Left lung (tissue), 10 donors: ENCODE data around the gene LRRC32. TPM values are rescaled to one million over a fixed set of nuclear protein-coding genes. Genes with fewer than 3 reads are reported as not detected.

Experiments used
- ATAC-seq: fragments of 200-7000 bp; cut with Tn5 transposase; one replicate; pipeline ENCODE4 v1.9.1; 2020; ENCODE audit warnings: moderate library complexity
- DNase-seq, 4 donors: peaks; one replicate each; pipeline ENCODE4 v3.0.0-alpha.2; 2013 to 2020
- H3K27ac ChIP-seq, 2 donors: fragments of 200-600 bp; sonication (generic) in 1 of 2; one replicate each; pipeline versions ENCODE4 v1.5.0 to v1.8.0; 2020 to 2021
- H3K27me3 ChIP-seq, 2 donors: fragments of 200-600 bp; sonication (generic) in 1 of 2; one replicate each; pipeline versions ENCODE4 v1.5.0 to v1.8.0; 2020 to 2021
- H3K36me3 ChIP-seq, 2 donors: fragments of 200-600 bp; sonication (generic) in 1 of 2; one replicate each; pipeline versions ENCODE4 v1.5.0 to v1.8.0; 2020 to 2021
- H3K4me1 ChIP-seq, 2 donors: fragments of 200-600 bp; one replicate each; pipeline ENCODE4 v1.8.0; 2021
- H3K4me3 ChIP-seq, 2 donors: fragments of 200-600 bp; sonication (generic) in 1 of 2; one replicate each; pipeline versions ENCODE4 v1.5.0 to v1.8.0; 2020 to 2021; ENCODE audit warnings: mild to moderate bottlenecking in 1 of 2
- H3K9me3 ChIP-seq, 2 donors: fragments of 200-600 bp; sonication (generic) in 1 of 2; one replicate each; pipeline versions ENCODE4 v1.5.0 to v1.8.0; 2020 to 2021
- intact Hi-C, 2 donors: fragments of 100-400 bp; cut with DNase I; formaldehyde crosslinking; loops; one replicate each; pipeline versions ENCODE4 v1.11.2 to v1.14.2; 2022
- polyA plus RNA-seq, 6 donors: library from polyadenylated mRNA; unstranded; fragments of 120-200 nt; gene quantifications; one replicate each; pipeline ENCODE4 v1.2.1, GENCODE V29; 2013; ENCODE audit not compliant: insufficient read length in 6 of 6
- total RNA-seq, 2 donors: library from RNA; stranded (reverse); fragmentation: NEBNext Ultra II Directional; extraction: Animal tissue kit (Norgen Biotek cat#: 25700); gene quantifications; one replicate each; pipeline ENCODE4 v1.2.1, GENCODE V29; 2021
- TF ChIP-seq, protein P1 (sequence below), 2 donors: fragments of 200-600 bp; sonication (generic) in 1 of 2; IDR thresholded peaks; one replicate each; pipeline versions ENCODE4 v1.5.0 to v1.8.0; 2021; ENCODE audit warnings: antibody characterized with exemption in 2 of 2
- donor health status: DM: no; HTN: yes; CAD: no.
- donor health status: DM: no; HTN: no; CAD: no.

LRRC32 gene
- total and polyA plus RNA-seq, 8 donors = 38.7 to 66.8 (median 45.0) TPM

DNA sequence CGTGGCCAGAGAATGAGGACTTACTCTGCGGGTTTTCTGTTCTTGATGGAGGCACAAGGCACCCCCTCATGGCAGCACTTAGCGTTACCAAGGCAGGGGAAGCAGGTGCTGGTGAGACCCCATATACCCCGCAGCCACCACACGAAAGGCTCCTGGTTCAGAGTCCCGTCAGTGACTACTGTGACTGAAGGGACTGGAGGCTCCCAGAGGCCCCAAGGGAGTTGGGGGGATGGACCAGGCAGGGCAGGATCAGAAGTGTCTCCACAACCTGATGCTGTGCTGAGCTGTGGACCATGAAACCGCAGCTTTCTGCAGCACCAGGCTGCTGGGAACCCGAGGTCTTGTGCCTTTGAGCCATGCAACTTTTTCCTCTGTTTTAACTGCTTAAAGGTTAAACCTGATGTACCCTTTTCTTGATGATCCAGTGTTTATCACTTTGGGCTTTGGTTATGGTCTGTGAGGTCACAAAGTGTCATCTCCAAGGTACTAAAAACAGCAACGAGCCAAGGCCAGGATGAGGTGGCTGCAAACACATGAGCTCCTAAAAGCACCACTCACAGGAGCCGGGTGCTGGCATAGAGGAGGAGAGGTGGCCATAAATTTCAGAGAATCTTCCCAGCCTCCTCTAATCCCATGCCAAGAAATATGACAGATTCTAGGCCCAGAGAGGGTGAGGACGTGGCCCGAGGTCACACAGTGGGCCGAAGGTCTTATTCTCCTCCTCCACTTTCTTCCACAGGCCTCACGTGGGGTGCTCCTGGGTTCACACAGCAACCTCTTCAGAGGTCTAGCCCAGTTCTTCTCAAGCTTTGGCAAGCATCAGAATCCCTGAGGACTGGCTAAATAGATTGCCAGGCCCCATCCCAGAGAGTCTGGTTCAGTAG lies 4.2 kb upstream of the LRRC32 start:
- H3K4me1 ChIP-seq = peaks cover 8 to 36% of the 10 kb centered on the region in 2 donors
- H3K9me3 ChIP-seq = no peaks in the 10 kb centered on the region
- H3K27ac ChIP-seq = no peak overlapping the region
- DNase-seq (peak in 1 of 4 donors; percentile 22), ATAC-seq (no peak)
- intact Hi-C loops = loop anchor here in 1 of 2 donors (10.0 kb wide), 1 partner anchor 80 kb away; no protein-coding TSS in a partner anchor
- TF ChIP-seq, protein P1, sequence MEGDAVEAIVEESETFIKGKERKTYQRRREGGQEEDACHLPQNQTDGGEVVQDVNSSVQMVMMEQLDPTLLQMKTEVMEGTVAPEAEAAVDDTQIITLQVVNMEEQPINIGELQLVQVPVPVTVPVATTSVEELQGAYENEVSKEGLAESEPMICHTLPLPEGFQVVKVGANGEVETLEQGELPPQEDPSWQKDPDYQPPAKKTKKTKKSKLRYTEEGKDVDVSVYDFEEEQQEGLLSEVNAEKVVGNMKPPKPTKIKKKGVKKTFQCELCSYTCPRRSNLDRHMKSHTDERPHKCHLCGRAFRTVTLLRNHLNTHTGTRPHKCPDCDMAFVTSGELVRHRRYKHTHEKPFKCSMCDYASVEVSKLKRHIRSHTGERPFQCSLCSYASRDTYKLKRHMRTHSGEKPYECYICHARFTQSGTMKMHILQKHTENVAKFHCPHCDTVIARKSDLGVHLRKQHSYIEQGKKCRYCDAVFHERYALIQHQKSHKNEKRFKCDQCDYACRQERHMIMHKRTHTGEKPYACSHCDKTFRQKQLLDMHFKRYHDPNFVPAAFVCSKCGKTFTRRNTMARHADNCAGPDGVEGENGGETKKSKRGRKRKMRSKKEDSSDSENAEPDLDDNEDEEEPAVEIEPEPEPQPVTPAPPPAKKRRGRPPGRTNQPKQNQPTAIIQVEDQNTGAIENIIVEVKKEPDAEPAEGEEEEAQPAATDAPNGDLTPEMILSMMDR (IDR thresholded peaks at IDR 0.05) = no peak
- H3K27me3 ChIP-seq = peaks cover 9 to 34% of the 10 kb centered on the region in 2 donors
- H3K36me3 ChIP-seq = no peaks in the 10 kb centered on the region
- H3K4me3 ChIP-seq = no peak overlapping the region

DNA sequence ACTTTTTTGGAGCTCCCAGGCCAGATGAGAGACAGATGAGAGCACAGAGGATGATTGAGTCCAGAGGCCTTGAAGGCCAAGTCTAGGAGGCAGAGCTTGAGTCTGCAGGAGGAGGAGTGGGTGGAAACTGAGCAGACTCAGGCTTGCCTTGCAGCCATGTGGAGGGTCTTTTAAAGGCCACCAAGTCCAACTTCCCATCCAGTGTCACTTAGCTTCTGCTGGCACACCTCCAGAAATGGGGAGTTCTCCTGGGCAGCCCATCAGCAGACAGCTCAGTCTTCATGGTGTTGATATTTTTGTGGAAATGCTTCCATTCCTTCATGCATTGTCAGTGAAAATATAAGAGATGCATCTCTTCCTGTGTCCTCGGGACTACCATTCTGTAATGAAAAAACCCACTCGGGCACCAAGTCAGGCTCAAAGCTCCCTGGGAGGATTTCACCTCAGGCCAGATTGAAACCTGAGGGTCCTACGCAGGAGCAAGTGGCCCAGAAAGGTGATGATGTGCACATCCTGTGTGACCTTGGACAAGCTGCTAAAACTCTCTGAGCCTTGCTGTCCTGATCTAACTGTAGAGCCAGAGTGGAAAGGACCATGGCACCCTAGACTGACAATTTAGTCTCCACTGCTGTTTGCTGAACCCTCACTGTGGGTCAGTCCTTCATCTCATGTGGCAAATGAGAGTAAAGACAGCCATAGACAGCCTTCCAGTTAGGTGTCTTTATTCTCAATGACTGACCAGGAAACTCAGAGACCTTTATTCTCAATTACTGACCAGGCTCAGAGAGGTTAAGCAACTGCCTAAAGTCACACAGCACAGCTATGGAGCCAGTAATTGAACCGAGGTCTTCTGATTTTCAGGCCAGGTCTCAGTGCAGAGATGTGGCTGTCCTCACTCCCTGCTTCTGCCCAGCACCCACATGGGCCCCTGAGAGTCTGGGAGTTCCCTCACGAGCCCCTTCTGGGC lies 2.9 kb upstream of the LRRC32 start:
- Histone ChIP-seq H3K9me3 (no peaks in the 10 kb centered on the region), H3K27me3 (peaks cover 10 to 46% of the 10 kb centered on the region in 2 donors), H3K4me1 (peaks cover 8 to 36% of the 10 kb centered on the region in 2 donors), H3K36me3 (no peaks in the 10 kb centered on the region), H3K27ac (no peak overlapping the region), H3K4me3 (no peak overlapping the region)
- TF ChIP-seq, protein P1 (IDR thresholded peaks at IDR 0.05) = no peak
- peak in 1 of 4 donors; percentile 4 for DNase-seq
- intact Hi-C loops = loop anchor here in 1 of 2 donors (10.0 kb wide), 1 partner anchor 79 kb away; no protein-coding TSS in a partner anchor
- no peak for ATAC-seq

DNA sequence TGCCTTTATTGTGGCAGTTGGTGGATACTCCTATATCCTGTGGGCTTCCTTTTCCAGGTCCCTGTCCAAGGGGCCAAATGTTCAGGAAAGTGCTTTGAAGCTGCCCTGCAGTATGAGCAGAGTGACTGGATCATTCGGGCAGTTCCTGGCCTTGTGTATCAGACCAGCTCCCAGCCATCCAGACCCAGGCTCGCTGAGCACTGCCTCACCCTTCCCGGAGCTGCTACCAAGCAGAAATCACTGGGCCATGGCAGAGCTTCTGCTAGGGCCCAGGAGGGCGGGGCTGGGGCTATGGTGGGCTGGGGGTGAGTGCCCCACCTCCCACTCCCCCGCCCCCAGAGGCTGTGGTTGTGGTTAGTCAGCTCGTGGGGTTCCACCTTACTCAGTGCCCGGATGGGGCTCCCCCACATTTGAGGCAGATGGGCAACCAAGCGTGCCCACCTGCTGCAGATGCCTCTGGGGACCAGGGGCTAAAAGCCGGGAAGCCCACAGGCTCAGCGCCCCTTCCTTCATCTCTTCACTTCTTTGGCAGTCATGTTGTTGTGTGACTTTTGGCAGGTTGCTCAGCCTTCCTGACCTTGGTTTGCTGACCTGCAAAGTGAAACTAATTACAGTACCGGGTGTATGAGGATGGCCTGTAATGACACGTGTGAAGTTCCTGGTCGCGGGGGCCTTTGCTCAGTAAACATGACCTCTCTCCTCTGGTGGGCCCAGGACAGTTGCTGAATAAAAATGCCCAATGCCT lies 2.1 kb upstream of the LRRC32 start:
- ATAC-seq (no peak), DNase-seq (peak in 1 of 4 donors; percentile 60)
- Histone ChIP-seq H3K4me3 (no peak overlapping the region), H3K4me1 (peaks cover 8 to 36% of the 10 kb centered on the region in 2 donors), H3K36me3 (no peaks in the 10 kb centered on the region), H3K9me3 (no peaks in the 10 kb centered on the region), H3K27me3 (peaks cover 10 to 47% of the 10 kb centered on the region in 2 donors), H3K27ac (peak overlapping the region in 1 of 2 donors; percentile 37)
- TF ChIP-seq, protein P1 (IDR thresholded peaks at IDR 0.05) = no peak
- intact Hi-C loops = loop anchor here in 1 of 2 donors (10.0 kb wide), 1 partner anchor 78 kb away; no protein-coding TSS in a partner anchor

DNA sequence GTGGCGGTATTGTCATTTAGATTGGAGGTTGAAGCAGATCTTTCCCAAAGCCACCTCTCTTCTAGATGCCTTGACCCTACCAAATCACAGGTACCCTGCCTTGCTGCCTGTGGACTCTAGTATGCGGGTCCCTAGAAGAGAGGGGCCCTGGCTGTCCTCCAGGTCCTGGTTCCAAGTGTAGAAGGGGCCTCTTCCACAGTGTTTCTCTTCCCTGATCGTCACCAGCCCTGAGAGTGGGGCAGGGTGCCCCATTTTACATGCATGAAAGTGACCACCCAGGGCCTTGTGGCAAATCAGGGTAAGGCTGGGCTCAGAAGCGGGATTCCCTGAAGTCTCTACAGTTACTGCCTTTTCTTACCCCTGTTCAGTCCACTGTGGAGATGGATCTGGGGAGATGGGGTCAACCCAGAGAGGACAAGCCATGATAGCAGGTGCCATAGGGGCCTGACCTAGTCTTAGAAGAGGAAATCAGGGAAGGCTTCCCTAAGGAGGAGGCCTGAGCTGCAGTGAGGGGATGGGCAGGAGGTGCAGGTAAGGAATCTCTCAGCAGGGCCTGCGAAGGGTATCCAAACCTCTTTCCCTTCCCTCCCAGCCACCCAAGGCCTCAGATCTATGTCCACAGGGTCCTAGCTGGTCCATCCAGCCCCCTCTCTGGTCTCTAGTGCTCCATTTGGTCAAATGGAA lies 1.2 kb upstream of the LRRC32 start:
- H3K36me3 ChIP-seq = no peaks in the 10 kb centered on the region
- no peak overlapping the region for H3K4me3 ChIP-seq
- ATAC-seq (no peak), DNase-seq (peak in 1 of 4 donors; percentile 7)
- peaks cover 10 to 47% of the 10 kb centered on the region in 2 donors for H3K27me3 ChIP-seq
- TF ChIP-seq, protein P1 (IDR thresholded peaks at IDR 0.05) = no peak
- peak overlapping the region in 1 of 2 donors; percentile 3 for H3K27ac ChIP-seq
- intact Hi-C loops = loop anchor here in 1 of 2 donors (10.0 kb wide), 1 partner anchor 77 kb away; no protein-coding TSS in a partner anchor
- no peaks in the 10 kb centered on the region for H3K9me3 ChIP-seq
- peaks cover 8 to 40% of the 10 kb centered on the region in 2 donors for H3K4me1 ChIP-seq
